ENCODE results near the gene TAOK2.
A peak's percentile ranks its signal among the peaks of the same experiment; 100 is the strongest.

DNA sequence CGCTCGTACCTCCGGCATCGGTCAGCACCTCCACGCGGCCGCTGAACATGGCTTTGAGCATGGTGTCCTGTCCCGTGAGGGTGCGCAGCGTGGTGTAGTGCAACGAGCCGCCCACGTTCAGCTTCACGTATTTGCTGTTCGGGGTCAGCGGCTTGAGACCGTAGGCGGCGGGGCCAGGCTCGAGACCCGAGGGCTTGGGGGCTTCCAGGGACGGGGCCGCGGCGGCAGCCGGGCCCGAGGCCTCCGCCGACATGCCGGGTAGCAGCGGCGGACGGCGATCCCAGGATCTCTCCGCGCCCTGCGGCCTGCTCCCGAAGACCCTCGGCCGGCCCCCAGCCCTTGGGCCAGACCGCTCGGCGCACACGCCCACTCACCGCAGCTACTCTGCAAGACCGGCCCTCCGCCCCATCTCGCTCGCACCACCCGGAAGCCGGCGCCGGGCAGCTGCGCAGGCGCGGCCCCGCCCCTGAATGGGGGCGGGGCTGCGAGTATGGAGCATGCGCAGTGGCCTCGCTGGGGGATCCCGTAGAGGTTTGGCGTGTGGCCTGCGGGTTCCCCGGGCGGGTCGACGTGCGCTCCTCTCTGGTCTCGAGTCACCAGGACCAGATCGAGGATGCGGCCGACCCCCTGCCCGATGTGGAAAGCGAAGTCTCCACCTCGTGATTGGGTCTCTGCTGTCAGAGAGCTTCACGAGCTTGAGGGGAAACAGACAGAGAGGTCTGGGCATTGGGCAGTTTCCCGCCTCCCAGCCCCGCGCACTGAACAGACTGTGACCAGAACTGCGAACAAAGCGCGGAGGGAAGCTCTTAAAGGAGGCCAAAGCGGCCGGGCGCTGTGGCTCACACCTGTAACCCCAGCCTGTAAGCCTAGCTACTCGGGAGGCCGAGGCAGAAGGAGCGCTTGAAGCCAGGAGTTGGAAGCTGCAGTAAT is 47.6 kb upstream of the TAOK2 start, which contains the start of gene KCTD13:
- TF ChIP-seq, protein P1, sequence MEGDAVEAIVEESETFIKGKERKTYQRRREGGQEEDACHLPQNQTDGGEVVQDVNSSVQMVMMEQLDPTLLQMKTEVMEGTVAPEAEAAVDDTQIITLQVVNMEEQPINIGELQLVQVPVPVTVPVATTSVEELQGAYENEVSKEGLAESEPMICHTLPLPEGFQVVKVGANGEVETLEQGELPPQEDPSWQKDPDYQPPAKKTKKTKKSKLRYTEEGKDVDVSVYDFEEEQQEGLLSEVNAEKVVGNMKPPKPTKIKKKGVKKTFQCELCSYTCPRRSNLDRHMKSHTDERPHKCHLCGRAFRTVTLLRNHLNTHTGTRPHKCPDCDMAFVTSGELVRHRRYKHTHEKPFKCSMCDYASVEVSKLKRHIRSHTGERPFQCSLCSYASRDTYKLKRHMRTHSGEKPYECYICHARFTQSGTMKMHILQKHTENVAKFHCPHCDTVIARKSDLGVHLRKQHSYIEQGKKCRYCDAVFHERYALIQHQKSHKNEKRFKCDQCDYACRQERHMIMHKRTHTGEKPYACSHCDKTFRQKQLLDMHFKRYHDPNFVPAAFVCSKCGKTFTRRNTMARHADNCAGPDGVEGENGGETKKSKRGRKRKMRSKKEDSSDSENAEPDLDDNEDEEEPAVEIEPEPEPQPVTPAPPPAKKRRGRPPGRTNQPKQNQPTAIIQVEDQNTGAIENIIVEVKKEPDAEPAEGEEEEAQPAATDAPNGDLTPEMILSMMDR (IDR thresholded peaks at IDR 0.05 in 4 of 5, conservative IDR thresholded peaks at IDR 0.05 in 1 of 5): no peak
- TF ChIP-seq POLR2A (IDR thresholded peaks at IDR 0.05): peak; percentile 71 to 75

Data from gastrocnemius medialis (tissue), 4 donors.